ENCODE measurements around the gene RAB5A.

GRCh38 chr3:19961960-19962359, 15.1 kb downstream of the RAB5A start:
- TF ChIP-seq, protein P1, sequence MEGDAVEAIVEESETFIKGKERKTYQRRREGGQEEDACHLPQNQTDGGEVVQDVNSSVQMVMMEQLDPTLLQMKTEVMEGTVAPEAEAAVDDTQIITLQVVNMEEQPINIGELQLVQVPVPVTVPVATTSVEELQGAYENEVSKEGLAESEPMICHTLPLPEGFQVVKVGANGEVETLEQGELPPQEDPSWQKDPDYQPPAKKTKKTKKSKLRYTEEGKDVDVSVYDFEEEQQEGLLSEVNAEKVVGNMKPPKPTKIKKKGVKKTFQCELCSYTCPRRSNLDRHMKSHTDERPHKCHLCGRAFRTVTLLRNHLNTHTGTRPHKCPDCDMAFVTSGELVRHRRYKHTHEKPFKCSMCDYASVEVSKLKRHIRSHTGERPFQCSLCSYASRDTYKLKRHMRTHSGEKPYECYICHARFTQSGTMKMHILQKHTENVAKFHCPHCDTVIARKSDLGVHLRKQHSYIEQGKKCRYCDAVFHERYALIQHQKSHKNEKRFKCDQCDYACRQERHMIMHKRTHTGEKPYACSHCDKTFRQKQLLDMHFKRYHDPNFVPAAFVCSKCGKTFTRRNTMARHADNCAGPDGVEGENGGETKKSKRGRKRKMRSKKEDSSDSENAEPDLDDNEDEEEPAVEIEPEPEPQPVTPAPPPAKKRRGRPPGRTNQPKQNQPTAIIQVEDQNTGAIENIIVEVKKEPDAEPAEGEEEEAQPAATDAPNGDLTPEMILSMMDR (IDR thresholded peaks at IDR 0.05), result no peak
- no peak for TF ChIP-seq POLR2A (IDR thresholded peaks at IDR 0.05)

Measured in right lobe of liver (tissue), 4 donors.